Measurements from ENCODE around the gene KIF11. TPM values are rescaled to one million over a fixed set of nuclear protein-coding genes. Genes with fewer than 3 reads are reported as not detected.
A peak's percentile ranks its signal among the peaks of the same experiment; 100 is the strongest.

KIF11 gene
- polyA plus RNA-seq, 2 of the 4 experiments (the other 2 are of a cell fraction), result 32.5 to 38.7 TPM

GRCh38 chr10:92552310-92552709 is 40.6 kb upstream of the KIF11 start:
- no peak for FAIRE-seq
- WGBS (ENCODE audit: missing lambda C conversion rate), result 75% methylated on average over 5 of the region's 5 CpGs
- peak in 1 of 2 experiments; percentile 51; a peak in 1 of 6 replicates for ATAC-seq
- ChIA-PET POLR2A (no interaction called here), CTCF (no interaction called here)
- Histone ChIP-seq H3K4me2 (no peak overlapping the region), H3K4me3 (no peak overlapping the region), H3K4me1 (no peaks in the 10 kb centered on the region), H3K27ac (no peak overlapping the region), H3K9me3 (peaks cover 11% of the 10 kb centered on the region)
- DNase-seq (ENCODE audit: low read depth in 1 of 2, low spot score in 1 of 2), result peak in 1 of 2 experiments; percentile 21
- TF ChIP-seq CTCF (IDR thresholded peaks at IDR 0.05), result 0 out of 3 replicates have a peak, but pooled peaks have one; percentile 16
- TF ChIP-seq EHMT2 (IDR thresholded peaks at IDR 0.05; ENCODE audit: low read depth), result peak; percentile 69
- no peak for TF ChIP-seq ATOH8 (CRISPR knock-in tag; IDR thresholded peaks at IDR 0.05; ENCODE audit: low read depth)

GRCh38 chr10:92553959-92554358 is 39.0 kb upstream of the KIF11 start:
- no peak for DNase-seq (ENCODE audit: low read depth in 1 of 2, low spot score in 1 of 2)
- no peak for ATAC-seq
- FAIRE-seq, result no peak
- ChIA-PET POLR2A (no interaction called here), CTCF (interaction anchor here (1.0 kb wide), 1 partner anchor 12 kb away, joined by 3 read pairs; no protein-coding TSS in a partner anchor)
- Histone ChIP-seq H3K4me2 (no peak overlapping the region), H3K9me3 (peaks cover 14% of the 10 kb centered on the region), H3K4me1 (no peaks in the 10 kb centered on the region), H3K27ac (no peak overlapping the region), H3K4me3 (no peak overlapping the region)
- WGBS (ENCODE audit: missing lambda C conversion rate), result 96% methylated on average over 2 of the region's 2 CpGs
- no peak for TF ChIP-seq ELK1 (IDR thresholded peaks at IDR 0.05; ENCODE audit: low read depth, low read length)
- TF ChIP-seq CEBPB (IDR thresholded peaks at IDR 0.05), result no peak
- TF ChIP-seq HEYL (CRISPR knock-in tag; IDR thresholded peaks at IDR 0.05), result no peak
- no peak for TF ChIP-seq TP53 (CRISPR knock-in tag; IDR thresholded peaks at IDR 0.05)
- TF ChIP-seq CBX2 (IDR thresholded peaks at IDR 0.05; ENCODE audit: borderline replicate concordance, low read depth), result no peak
- no peak for TF ChIP-seq KDM1A (IDR thresholded peaks at IDR 0.05; ENCODE audit: low read depth)
- TF ChIP-seq EHMT2 (IDR thresholded peaks at IDR 0.05; ENCODE audit: low read depth), result no peak
- no peak for TF ChIP-seq POLR2AphosphoS2 (conservative IDR thresholded peaks at IDR 0.05; ENCODE audit: low read length)
- TF ChIP-seq CTCF (IDR thresholded peaks at IDR 0.05), result no peak
- no peak for TF ChIP-seq KDM5A (IDR thresholded peaks at IDR 0.05)
- TF ChIP-seq ZSCAN20 (CRISPR knock-in tag; IDR thresholded peaks at IDR 0.05), result no peak

- no peak overlapping the region for H3K4me2 ChIP-seq
- no peak overlapping the region for H3K4me3 ChIP-seq
- ChIA-PET CTCF (no interaction called here), POLR2A (no interaction called here)
- H3K4me1 ChIP-seq, result no peaks in the 10 kb centered on the region
- no peak overlapping the region for H3K27ac ChIP-seq
- ATAC-seq (no peak), FAIRE-seq (no peak), DNase-seq (ENCODE audit: low read depth in 1 of 2, low spot score in 1 of 2) (peak in 1 of 2 experiments; percentile 18)
- WGBS (ENCODE audit: missing lambda C conversion rate), result 90% methylated on average over 4 of the region's 4 CpGs
- H3K9me3 ChIP-seq, result peaks cover 14% of the 10 kb centered on the region; the same call in 2 of the 3 replicates
- TF ChIP-seq FOXS1 (CRISPR knock-in tag; IDR thresholded peaks at IDR 0.05), result no peak
- no peak for TF ChIP-seq HOXA7 (CRISPR knock-in tag; IDR thresholded peaks at IDR 0.05)
- TF ChIP-seq CTCF (IDR thresholded peaks at IDR 0.05), result no peak
- TF ChIP-seq CBX8 (IDR thresholded peaks at IDR 0.05), result no peak
- no peak for TF ChIP-seq HES2 (IDR thresholded peaks at IDR 0.05)
- TF ChIP-seq ATOH8 (CRISPR knock-in tag; IDR thresholded peaks at IDR 0.05; ENCODE audit: low read depth), result no peak
- no peak for TF ChIP-seq ESRRA (IDR thresholded peaks at IDR 0.05; ENCODE audit: borderline replicate concordance, low read length)
- TF ChIP-seq HOXB13 (CRISPR knock-in tag; IDR thresholded peaks at IDR 0.05; ENCODE audit: low read depth), result no peak
- no peak for TF ChIP-seq MAFK (IDR thresholded peaks at IDR 0.05; ENCODE audit: partially characterized antibody)
- TF ChIP-seq EHF (CRISPR knock-in tag; IDR thresholded peaks at IDR 0.05), result no peak
- TF ChIP-seq BHLHE40 (IDR thresholded peaks at IDR 0.05; ENCODE audit: low read depth, low read length), result no peak
These were observed 33.9 kb upstream of the KIF11 start for GRCh38 chr10:92559046-92559445.

Data from A549 (cell line).